ENCODE measurements around the gene SMURF2.
A peak's percentile ranks its signal among the peaks of the same experiment; 100 is the strongest.

The SMURF2 gene

DNA sequence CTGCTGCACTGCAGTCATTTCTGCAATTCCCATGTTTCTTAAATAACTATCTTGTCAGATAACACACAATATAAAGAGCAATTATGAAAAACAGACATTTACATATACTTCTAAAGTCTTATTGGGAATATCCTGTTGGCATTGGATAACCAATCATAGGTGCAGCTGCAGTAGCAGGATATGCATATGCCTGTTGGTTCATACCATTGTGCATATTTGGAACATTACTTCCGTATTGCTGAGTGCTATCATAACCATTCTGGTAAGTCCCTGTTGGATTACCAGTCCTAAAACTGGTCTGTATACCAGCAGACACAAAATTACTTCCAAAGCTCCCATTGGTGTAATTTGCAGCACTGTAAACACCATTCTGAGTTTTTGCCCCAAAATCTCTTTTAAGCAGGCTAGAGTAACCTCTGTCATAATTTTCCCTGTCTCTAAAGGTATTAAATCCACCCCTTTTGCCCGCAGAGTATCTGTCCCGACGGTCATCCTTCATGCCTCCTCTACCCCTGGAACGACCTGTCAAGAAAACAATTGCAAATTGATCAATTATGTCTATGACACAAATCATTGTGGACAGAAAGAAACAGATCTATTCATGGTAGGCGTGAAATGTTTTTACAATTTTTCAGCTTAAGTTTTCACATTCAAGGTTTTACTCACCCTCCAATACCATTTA lies 162.2 kb downstream of the SMURF2 start:
- no peak for DNase-seq

DNA sequence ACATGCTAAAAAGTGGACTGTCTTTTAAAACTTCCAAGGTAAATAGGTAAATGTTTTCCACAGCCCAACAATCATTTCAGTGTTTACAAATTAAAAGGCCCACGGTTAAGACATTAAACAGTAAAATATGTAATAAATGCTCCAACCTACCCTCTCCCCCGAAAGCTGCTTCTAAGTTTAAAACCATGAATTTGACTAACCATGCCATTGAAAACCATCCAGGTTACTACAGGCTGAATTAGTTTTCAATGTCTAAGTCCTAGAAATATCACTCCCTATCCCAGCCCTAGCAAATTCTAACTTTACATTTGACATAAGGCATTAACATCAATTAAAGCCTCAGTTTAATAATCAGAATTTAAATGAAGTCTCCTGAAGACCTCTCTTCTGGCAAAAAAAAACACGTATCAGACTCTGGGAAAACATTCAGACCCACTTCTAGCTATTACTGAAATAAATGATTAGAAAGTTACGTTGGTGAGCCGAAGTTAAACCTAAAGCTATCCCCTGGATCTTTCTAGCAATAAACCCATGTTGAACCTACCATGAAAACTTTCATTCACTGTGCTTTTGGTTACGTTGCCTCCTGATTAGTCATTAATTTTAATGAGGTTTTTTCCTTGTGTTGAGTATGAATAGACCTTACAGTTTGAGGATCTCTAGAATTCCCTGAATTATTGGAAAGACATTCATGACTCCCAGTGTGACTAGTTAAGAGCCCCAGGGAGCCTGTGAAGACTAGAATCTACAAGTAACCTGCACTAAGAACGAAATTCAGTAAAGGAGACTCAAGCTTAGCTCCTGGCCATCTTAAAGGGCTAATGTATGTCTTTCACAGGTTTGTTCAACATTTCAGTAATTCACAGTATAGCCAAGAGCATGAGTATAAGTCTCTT lies 163.6 kb downstream of the SMURF2 start:
- DNase-seq, result no peak

DNA sequence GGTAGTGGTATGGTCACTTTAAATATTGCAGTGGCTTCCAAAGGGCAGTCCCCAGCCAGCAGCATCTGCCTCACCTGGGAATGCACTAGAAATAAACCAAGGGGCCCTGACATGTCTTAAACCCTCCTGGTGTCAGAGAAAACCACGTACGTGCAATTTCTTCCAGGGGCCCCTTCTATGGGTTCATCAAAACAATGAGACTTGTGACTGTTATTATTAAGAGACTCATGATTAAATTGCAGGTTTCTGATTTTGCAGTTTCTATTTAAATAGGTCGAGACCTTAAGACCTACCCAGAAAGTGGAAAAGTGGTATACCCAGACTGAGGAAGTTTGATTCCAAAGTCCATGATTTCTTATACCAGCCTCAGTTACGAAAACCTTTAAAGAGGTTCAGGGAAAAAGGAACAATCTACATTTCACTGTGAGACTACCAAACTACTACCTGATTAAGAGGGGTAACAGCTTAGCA lies 164.5 kb downstream of the SMURF2 start:
- peak; percentile 56 for DNase-seq

DNA sequence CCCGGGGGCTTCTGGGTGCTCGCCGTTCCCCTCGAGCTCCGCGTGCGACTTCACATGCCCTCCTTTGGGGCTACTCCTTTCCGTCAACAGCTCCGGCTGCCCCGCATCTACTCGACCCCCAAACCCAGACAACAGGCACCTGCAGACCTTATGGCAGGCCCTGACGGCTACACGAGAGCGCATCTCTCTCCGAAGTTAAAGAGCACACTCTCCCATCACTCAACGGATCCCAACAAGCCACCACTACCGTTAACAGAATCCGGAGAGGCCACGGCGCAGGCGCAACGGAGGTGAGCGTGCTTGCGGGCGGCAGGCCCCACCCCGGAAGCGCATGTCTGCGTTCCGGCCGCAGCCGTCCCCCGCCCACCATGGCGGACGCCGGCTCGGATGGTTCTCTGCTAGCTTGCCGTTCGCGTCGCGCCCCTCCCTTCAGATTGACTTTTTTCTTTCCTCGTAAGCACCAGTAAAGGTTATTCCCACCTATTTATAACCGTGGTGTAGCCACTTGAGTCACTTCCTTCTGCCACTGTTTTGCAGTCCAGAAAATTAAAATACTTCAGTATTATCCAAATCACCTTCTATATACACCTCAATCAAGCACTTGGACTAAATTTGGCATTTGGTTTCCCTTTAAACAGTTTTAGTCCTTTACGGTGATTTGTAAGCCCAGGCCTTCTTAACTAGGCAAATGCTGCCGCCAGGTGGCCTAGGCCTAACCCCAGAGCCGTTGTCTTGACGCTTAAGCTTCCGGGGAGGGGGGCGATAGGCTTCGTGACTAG lies 165.1 kb downstream of the SMURF2 start, which contains the start of gene POLG2:
POLG2 (minus strand) TSS at position 269 of the 779 bp plus-strand sequence; CDS start at position 183, 86 bp downstream.
- DNase-seq, result peak; percentile 92

DNA sequence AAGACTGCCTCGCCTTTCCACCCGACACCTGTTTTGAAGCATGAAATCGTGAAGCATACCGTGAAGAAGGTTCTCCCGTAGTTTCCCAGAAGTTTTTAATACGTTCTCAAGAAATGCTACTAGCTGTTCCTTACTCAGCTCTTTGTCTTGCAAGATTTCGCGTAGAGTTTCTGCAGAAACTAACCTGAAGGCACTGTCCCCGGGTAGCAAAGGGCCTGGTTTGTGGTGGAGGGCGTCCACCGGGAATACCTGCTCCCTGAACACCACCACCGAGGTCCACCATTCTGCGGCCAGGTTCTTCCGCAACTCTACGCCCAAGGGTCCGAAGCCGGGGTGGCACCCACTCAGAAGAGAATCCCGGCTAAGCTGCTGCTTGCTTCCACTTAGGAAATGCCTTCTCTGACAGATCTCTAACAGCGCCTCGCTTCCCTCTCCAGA lies 165.7 kb downstream of the SMURF2 start:
- DNase-seq, result no peak
